HEK293T (cell line): Measurements from ENCODE around the gene ABHD14A.

Source experiments
- BHLHE40 ChIP-seq: fragments of 450-650 bp; IDR thresholded peaks from 2 replicates; pipeline ENCODE4 v1.6.1; 2016; ENCODE audit warnings: mild to moderate bottlenecking, moderate library complexity, borderline replicate concordance
- ELF4 ChIP-seq: fragments of 450-650 bp; IDR thresholded peaks from 2 replicates; pipeline ENCODE4 v1.6.1; 2017; ENCODE audit warnings: antibody characterized with exemption
- FOXM1 ChIP-seq: fragments of 450-650 bp; IDR thresholded peaks from 2 replicates; pipeline ENCODE4 v1.6.1; 2017; ENCODE audit warnings: mild to moderate bottlenecking, borderline replicate concordance
- L3MBTL2 ChIP-seq: fragments of 450-650 bp; conservative IDR thresholded peaks from 2 replicates; pipeline ENCODE4 v1.6.1; 2016; ENCODE audit warnings: mild to moderate bottlenecking
- LEF1 ChIP-seq: fragments of 450-650 bp; IDR thresholded peaks from 2 replicates; pipeline ENCODE4 v1.6.1; 2017; ENCODE audit warnings: mild to moderate bottlenecking, borderline replicate concordance
- SP1 ChIP-seq: fragments of 450-650 bp; IDR thresholded peaks from 2 replicates; pipeline ENCODE4 v1.6.1; 2017
- TARDBP ChIP-seq: fragments of 450-650 bp; IDR thresholded peaks from 2 replicates; pipeline ENCODE4 v1.6.1; 2016

GRCh38 chr3:51932471-51933370 is 42.1 kb upstream of the ABHD14A start:
- TF ChIP-seq TARDBP (no peak), LEF1 (no peak), FOXM1 (no peak), ELF4 (no peak), L3MBTL2 (no peak), SP1 (no peak), BHLHE40 (no peak)
